ENCODE results near the gene STAM2. TPM values are rescaled to one million over a fixed set of nuclear protein-coding genes. Genes with fewer than 3 reads are reported as not detected.
A peak's percentile ranks its signal among the peaks of the same experiment; 100 is the strongest.

Gene STAM2
- total RNA-seq, 6 experiments from 2014 or later: 12.1 to 18.6 (median 14.2) TPM

- Histone ChIP-seq H3K36me3 (no peaks in the 10 kb centered on the region), H3K27me3 (no peaks in the 10 kb centered on the region), H3K27ac (no peak overlapping the region), H3K4me1 (peaks cover 0 to 10% (median 4%) of the 10 kb centered on the region in 4 donors), H3K9me3 (no peaks in the 10 kb centered on the region), H3K4me3 (no peak overlapping the region)
- 100% methylated on average over 3 of the region's 3 CpGs for WGBS (ENCODE audit: insufficient coverage, low coverage, low lambda C conversion rate, missing lambda C conversion rate)
- ATAC-seq: no peak
- TF ChIP-seq POLR2A (IDR thresholded peaks at IDR 0.05) (no peak), CTCF (IDR thresholded peaks at IDR 0.05) (no peak)
- no peak for DNase-seq
- intact Hi-C loops (cut with DNase I): no loop called here
Observed at GRCh38 chr2:152103271-152103670, 72.3 kb downstream of the STAM2 start.

GRCh38 chr2:152100961-152101360, 74.6 kb downstream of the STAM2 start:
- intact Hi-C loops (cut with DNase I): no loop called here
- TF ChIP-seq CTCF (IDR thresholded peaks at IDR 0.05) (no peak), POLR2A (IDR thresholded peaks at IDR 0.05) (no peak)
- no peaks in the 10 kb centered on the region for H3K9me3 ChIP-seq
- no peaks in the 10 kb centered on the region for H3K36me3 ChIP-seq
- 83% methylated on average over 2 of the region's 2 CpGs for WGBS (ENCODE audit: insufficient coverage, low coverage, low lambda C conversion rate, missing lambda C conversion rate)
- H3K27ac ChIP-seq: no peak overlapping the region
- peaks cover 0 to 18% (median 4%) of the 10 kb centered on the region in 4 donors for H3K4me1 ChIP-seq
- no peak for ATAC-seq
- no peaks in the 10 kb centered on the region for H3K27me3 ChIP-seq
- H3K4me3 ChIP-seq: no peak overlapping the region
- DNase-seq: no peak

- ATAC-seq (peak; percentile 17 to 39 (median 28)), DNase-seq (no peak)
- no peak overlapping the region for H3K27ac ChIP-seq
- no peaks in the 10 kb centered on the region for H3K9me3 ChIP-seq
- intact Hi-C loops (cut with DNase I): no loop called here
- TF ChIP-seq POLR2A (IDR thresholded peaks at IDR 0.05) (no peak), CTCF (IDR thresholded peaks at IDR 0.05) (no peak)
- H3K4me3 ChIP-seq: peak overlapping the region; percentile 36 to 54 (median 48)
- no peaks in the 10 kb centered on the region for H3K27me3 ChIP-seq
- no peaks in the 10 kb centered on the region for H3K36me3 ChIP-seq
- peaks cover 0 to 18% (median 4%) of the 10 kb centered on the region in 4 donors for H3K4me1 ChIP-seq
- 21% methylated on average over 15 of the region's 19 CpGs for WGBS (ENCODE audit: insufficient coverage, low coverage, low lambda C conversion rate, missing lambda C conversion rate)
Observed at GRCh38 chr2:152099367-152100050, 76.1 kb downstream of the STAM2 start.

- peak in 3 of 4 donors; percentile 17 to 39 (median 26) for ATAC-seq
- H3K27ac ChIP-seq: no peak within 1 kb of the TSS
Observed at GRCh38 chr2:152098496-152099366, 76.8 kb downstream of the STAM2 start, which contains the start of gene CACNB4. Gene CACNB4, minus strand, starts transcription at chr2:152099044.

More at GRCh38 chr2:152098496-152099366, 76.8 kb downstream of the STAM2 start, which contains the start of gene CACNB4:
- WGBS (ENCODE audit: insufficient coverage, low coverage, low lambda C conversion rate, missing lambda C conversion rate): 1% methylated on average over 39 of the region's 73 CpGs
- intact Hi-C loops (cut with DNase I): no loop called here
- no peak for TF ChIP-seq CTCF (IDR thresholded peaks at IDR 0.05)
- no peak for TF ChIP-seq POLR2A (IDR thresholded peaks at IDR 0.05)
- Histone ChIP-seq H3K36me3 (no peaks in the 10 kb centered on the region), H3K27me3 (no peaks in the 10 kb centered on the region), H3K9me3 (no peaks in the 10 kb centered on the region), H3K4me1 (peaks cover 0 to 18% (median 4%) of the 10 kb centered on the region in 4 donors), H3K4me3 (peak within 1 kb of the TSS; percentile 36 to 54 (median 48))
- DNase-seq: peak in 1 of 3 donors; percentile 29
